CD4-positive, alpha-beta T cell treated with Interleukin-15 for 1 hour (primary cell): ENCODE data around the gene E4F1.

Experiments used
- DNase-seq: peaks from one replicate; pipeline ENCODE4 v3.0.0-alpha.2; 2020

The E4F1 gene

GRCh38 chr16:2278956-2279800 is 55.8 kb downstream of the E4F1 start:
- DNase-seq, result no peak

GRCh38 chr16:2280461-2280860 is 57.1 kb downstream of the E4F1 start:
- no peak for DNase-seq

- DNase-seq, result no peak
These were observed 57.7 kb downstream of the E4F1 start for GRCh38 chr16:2280981-2281542.

DNA sequence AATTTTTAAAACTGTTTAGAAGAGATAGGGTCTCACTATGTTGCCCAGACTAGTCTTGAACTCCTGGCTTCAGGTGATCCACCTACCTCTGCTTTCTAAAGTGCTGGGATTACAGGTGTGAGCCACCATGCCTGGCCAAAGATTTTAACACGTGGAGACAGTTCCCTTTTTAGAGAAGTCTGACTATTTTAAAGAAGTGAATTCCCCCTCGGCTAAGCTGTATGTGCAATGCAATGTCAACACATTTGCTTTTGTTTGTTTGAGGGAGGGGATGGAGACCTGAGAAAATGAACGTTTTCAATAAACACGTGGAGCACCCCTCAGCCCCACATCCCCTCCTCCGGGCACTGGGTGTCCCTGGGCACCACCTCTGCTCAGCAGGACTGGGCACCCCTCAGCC is 58.9 kb downstream of the E4F1 start:
- DNase-seq, result no peak

GRCh38 chr16:2282866-2283555 is 59.6 kb downstream of the E4F1 start:
- no peak for DNase-seq

DNA sequence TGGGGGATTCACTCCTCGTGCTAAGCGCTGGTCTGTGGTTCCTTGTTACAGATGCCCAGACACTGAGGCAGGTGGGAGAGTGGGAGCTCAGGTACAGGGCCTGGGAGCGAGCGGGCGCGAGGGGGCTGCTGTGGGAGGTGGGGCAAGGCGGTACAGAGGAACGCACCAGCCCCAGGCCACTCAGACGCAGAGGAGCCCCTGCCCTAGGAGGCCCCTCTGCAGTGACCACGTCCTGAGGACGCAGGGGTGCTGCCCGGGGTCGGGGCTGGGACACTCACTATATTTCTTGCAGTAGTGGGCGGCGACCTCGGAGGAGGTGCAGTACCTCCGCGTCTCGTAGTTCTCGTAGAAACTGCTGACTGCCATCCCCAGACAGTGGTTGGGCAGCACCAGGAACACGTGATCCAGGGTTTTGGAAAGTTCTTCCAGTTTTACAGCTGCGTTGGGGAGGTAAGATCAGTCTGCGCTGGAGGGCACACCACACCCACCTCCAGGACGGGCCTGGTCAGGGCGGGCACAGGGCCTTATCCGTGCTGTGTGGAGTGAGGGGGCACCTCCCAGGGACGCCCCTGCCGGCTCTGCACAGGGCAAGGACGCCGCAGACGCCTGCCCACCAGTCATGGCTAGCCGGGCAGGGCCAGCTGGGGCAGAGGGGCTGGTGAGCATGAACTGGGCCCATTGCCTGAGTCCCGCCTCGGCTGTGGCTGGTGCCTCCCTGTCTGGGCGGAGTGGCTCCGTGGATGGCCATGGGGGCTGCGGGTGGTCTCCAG is 60.8 kb downstream of the E4F1 start:
- DNase-seq, result no peak

- DNase-seq, result no peak
These were observed 61.6 kb downstream of the E4F1 start for GRCh38 chr16:2284797-2285576.
